GM18498 (cell line): ENCODE data around the gene MXRA7.
"Not testable (repeated sequence)": the region's sequence is repeated elsewhere in the genome, so short reads cannot be mapped to it uniquely, and the experiment has no call there.

Source experiments
- ATAC-seq: cut with Tn5 transposase; IDR thresholded peaks from one replicate; pipeline ENCODE4 v1.9.1; 2021; ENCODE audit warnings: mild to moderate bottlenecking, moderate library complexity; ENCODE audit not compliant: unreplicated experiment

MXRA7 gene

GRCh38 chr17:76657505-76658241, 53.1 kb downstream of the MXRA7 start:
- ATAC-seq: no peak

- ATAC-seq: no peak
Measured at GRCh38 chr17:76654408-76654807, 56.4 kb downstream of the MXRA7 start.

GRCh38 chr17:76650504-76650903, 60.3 kb downstream of the MXRA7 start:
- no peak for ATAC-seq

- ATAC-seq: no peak
Measured at GRCh38 chr17:76646712-76647111, 64.1 kb downstream of the MXRA7 start.

GRCh38 chr17:76645481-76645880, 65.3 kb downstream of the MXRA7 start:
- no peak for ATAC-seq

- ATAC-seq: no peak
Measured at GRCh38 chr17:76644995-76645394, 65.8 kb downstream of the MXRA7 start.

- no peak for ATAC-seq
Measured at GRCh38 chr17:76643553-76644148, 67.1 kb downstream of the MXRA7 start, which contains the start of gene ST6GALNAC1. Gene ST6GALNAC1 (minus strand): TSS chr17:76643757. CDS start chr17:76643638, 119 bp downstream.

- ATAC-seq: no peak
Measured at GRCh38 chr17:76642994-76643393, 67.8 kb downstream of the MXRA7 start.

- no peak for ATAC-seq
Measured at GRCh38 chr17:76642032-76642561, 68.7 kb downstream of the MXRA7 start.

- ATAC-seq: no peak
Measured at GRCh38 chr17:76641501-76641900, 69.3 kb downstream of the MXRA7 start.

- no peak for ATAC-seq
Measured at GRCh38 chr17:76640550-76641380, 70.0 kb downstream of the MXRA7 start.

GRCh38 chr17:76638263-76638662, 72.5 kb downstream of the MXRA7 start:
- no peak for ATAC-seq

GRCh38 chr17:76636486-76637206, 74.1 kb downstream of the MXRA7 start:
- not testable (repeated sequence) for ATAC-seq

- no peak for ATAC-seq
Measured at GRCh38 chr17:76635659-76636360, 75.0 kb downstream of the MXRA7 start.

- ATAC-seq: no peak
Measured at GRCh38 chr17:76635039-76635438, 75.7 kb downstream of the MXRA7 start.

- no peak for ATAC-seq
Measured at GRCh38 chr17:76633628-76634328, 77.0 kb downstream of the MXRA7 start.

- no peak for ATAC-seq
Measured at GRCh38 chr17:76631821-76632565, 78.8 kb downstream of the MXRA7 start.

- ATAC-seq: no peak
Measured at GRCh38 chr17:76630151-76630550, 80.6 kb downstream of the MXRA7 start.
